Pancreas (tissue), 10 donors: Measurements from ENCODE around the gene TGFA. TPM values are rescaled to one million over a fixed set of nuclear protein-coding genes. Genes with fewer than 3 reads are reported as not detected.

Experiments
- ATAC-seq, 4 donors: fragments of 200-7000 bp; cut with Tn5 transposase; one replicate each; pipeline versions ENCODE4 v1.8.0 to v1.9.1; 2020; ENCODE audit warnings: mild to moderate bottlenecking in 4 of 4, moderate library complexity in 4 of 4
- DNase-seq, 6 donors: peaks; one replicate each; pipeline ENCODE4 v3.0.0-alpha.2; 2020
- FAIRE-seq: peaks from 2 replicates; lab custom pipeline; 2012; peaks lifted over from hg19 to GRCh38; lab: Jason Lieb, UNC
- H3K27ac ChIP-seq, 4 donors: fragments of 200-600 bp; sonication (generic); 1 replicate in 3 of 4; 2 replicates in 1 of 4; pipeline versions ENCODE4 v1.5.0 to v1.8.0; 2020
- H3K27me3 ChIP-seq, 4 donors: fragments of 200-600 bp; one replicate each; pipeline ENCODE4 v1.8.0; 2021
- H3K36me3 ChIP-seq, 3 donors: fragments of 200-600 bp; sonication (generic) in 1 of 3; one replicate each; pipeline versions ENCODE4 v1.5.0 to v1.8.0; 2020 to 2021
- H3K4me1 ChIP-seq, 3 donors: fragments of 200-600 bp; one replicate each; pipeline ENCODE4 v1.8.0; 2021
- H3K4me3 ChIP-seq, 4 donors: fragments of 200-600 bp; sonication (generic) in 2 of 4; one replicate each; pipeline versions ENCODE4 v1.5.0 to v1.8.0; 2020 to 2021
- H3K9me3 ChIP-seq, 4 donors: fragments of 200-600 bp; one replicate each; pipeline ENCODE4 v1.8.0; 2021
- WGBS, 2 donors: extraction: QIAGEN DNeasy Blood & Tissue Kit; methylation state at CpG; one replicate each; pipeline ENCODE4 v1.1.7; 2013; 5-methylcytosine and 5-hydroxymethylcytosine counted together
- intact Hi-C, 3 donors: fragments of 100-400 bp; cut with DNase I; formaldehyde crosslinking; loops; one replicate each; pipeline versions ENCODE4 v1.11.1 to v1.14.2; 2022
- polyA plus RNA-seq, 2 donors: library from polyadenylated mRNA; stranded (reverse); fragments of 200-250 nt; gene quantifications; one replicate each; pipeline ENCODE4 v1.2.3, GENCODE V29; 2013
- total RNA-seq, 6 donors: library from RNA; stranded (reverse); fragmentation: NEBNext Ultra II Directional in 4 of 6; extraction: Animal tissue kit (Norgen Biotek cat#: 25700) in 4 of 6; gene quantifications; one replicate each; pipeline versions ENCODE4 v1.2.1 to v1.2.4, GENCODE V29; 2021 to 2023
- TF ChIP-seq, protein P1 (sequence below), 4 donors: fragments of 200-600 bp; sonication (generic) in 3 of 4; IDR thresholded peaks; one replicate each; pipeline versions ENCODE4 v1.5.0 to v1.8.0; 2021; ENCODE audit warnings: antibody characterized with exemption in 4 of 4
- donor health status: healthy with polysubstance abuse.
- donor health status: DM: no; HTN: no; CAD: no; lungs with moderate emphysema.
- donor health status: DM: no; HTN: no; CAD: no.
- donor health status: control.
- donor health status: control.
- donor health status: Bipolar disorder and iron deficiency.
- donor health status: DM: yes; HTN: yes; CAD: no.
- donor health status: DM: no; HTN: no; CAD: no.
- donor health status: DM: no; HTN: no; CAD: no.
- donor health status: DM: yes; HTN: yes; CAD: no.

The TGFA gene
- total and polyA plus RNA-seq, 8 donors: 3.8 to 13.2 (median 7.4) TPM

DNA sequence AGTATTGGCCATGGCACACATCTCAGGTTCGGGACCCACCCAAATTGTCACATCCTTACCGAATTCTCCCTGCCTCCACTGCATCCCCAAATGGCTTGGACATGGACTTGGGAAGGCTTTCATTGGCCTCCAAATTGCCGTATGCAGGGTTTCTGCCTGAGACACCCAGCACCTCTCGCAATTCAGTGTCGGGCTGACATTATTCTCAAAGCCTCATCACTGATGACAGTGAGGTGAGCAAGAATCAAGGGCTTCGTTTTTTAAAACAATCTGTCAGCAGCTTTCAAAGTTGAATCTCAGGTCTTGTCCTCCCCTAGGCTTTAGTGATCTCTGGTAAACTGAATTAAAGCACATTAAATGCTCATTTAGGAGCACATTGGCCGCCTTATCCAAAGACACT lies 29.5 kb upstream of the TGFA start:
- TF ChIP-seq, protein P1, sequence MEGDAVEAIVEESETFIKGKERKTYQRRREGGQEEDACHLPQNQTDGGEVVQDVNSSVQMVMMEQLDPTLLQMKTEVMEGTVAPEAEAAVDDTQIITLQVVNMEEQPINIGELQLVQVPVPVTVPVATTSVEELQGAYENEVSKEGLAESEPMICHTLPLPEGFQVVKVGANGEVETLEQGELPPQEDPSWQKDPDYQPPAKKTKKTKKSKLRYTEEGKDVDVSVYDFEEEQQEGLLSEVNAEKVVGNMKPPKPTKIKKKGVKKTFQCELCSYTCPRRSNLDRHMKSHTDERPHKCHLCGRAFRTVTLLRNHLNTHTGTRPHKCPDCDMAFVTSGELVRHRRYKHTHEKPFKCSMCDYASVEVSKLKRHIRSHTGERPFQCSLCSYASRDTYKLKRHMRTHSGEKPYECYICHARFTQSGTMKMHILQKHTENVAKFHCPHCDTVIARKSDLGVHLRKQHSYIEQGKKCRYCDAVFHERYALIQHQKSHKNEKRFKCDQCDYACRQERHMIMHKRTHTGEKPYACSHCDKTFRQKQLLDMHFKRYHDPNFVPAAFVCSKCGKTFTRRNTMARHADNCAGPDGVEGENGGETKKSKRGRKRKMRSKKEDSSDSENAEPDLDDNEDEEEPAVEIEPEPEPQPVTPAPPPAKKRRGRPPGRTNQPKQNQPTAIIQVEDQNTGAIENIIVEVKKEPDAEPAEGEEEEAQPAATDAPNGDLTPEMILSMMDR (IDR thresholded peaks at IDR 0.05): no peak
- no peak for DNase-seq
- Histone ChIP-seq H3K4me3 (no peak overlapping the region), H3K27ac (no peak overlapping the region), H3K9me3 (no peaks in the 10 kb centered on the region), H3K36me3 (no peaks in the 10 kb centered on the region), H3K27me3 (no peaks in the 10 kb centered on the region), H3K4me1 (no peaks in the 10 kb centered on the region)
- ATAC-seq: no peak
- intact Hi-C loops: no loop called here
- WGBS, 2 donors: 82 to 84% methylated on average over 7 of the region's 7 CpGs
- FAIRE-seq: no peak

DNA sequence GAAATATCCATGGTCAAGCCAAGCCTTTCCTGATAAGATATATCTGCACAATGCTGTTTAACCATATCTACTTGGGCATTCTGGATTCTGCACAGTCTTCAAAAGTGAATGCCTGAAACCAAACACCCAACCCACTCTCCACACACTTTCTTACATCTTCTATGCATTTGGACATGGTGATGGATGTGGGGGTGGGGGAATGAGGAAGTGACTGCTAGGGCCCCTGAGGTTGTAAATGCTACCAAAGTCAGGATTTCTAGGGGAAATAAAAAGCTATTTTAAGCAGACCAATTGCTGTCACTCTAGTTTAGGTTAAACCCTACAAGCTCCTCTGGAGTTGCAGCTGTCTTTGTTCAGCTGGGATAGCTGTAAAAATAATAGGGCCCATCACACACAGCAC lies 26.7 kb upstream of the TGFA start:
- DNase-seq: no peak
- Histone ChIP-seq H3K9me3 (no peaks in the 10 kb centered on the region), H3K36me3 (no peaks in the 10 kb centered on the region), H3K4me3 (no peak overlapping the region), H3K27me3 (no peaks in the 10 kb centered on the region), H3K4me1 (no peaks in the 10 kb centered on the region), H3K27ac (no peak overlapping the region)
- intact Hi-C loops: no loop called here
- FAIRE-seq: no peak
- TF ChIP-seq, protein P1 (IDR thresholded peaks at IDR 0.05): no peak
- ATAC-seq: no peak

DNA sequence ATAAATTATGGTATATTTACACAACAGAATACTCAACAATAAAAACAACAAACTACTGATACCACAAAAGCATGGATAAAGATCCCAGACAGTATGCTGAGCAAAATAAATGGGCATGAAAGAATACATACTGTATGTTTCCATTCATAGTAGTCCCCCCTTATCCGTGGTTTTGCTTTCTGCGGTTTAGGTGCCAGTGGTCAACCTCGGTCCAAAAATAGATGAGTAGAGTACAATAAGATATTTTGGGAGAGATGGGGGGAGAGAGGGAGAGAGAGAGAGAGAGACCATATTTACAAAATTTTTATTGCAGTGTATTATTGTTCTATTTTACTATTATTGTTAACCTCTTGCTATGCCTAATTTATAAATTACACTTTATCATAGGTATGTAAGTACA lies 21.0 kb upstream of the TGFA start:
- Histone ChIP-seq H3K36me3 (no peaks in the 10 kb centered on the region), H3K27ac (no peak overlapping the region), H3K27me3 (peaks cover 0 to 3% (median 0%) of the 10 kb centered on the region in 4 donors), H3K9me3 (no peaks in the 10 kb centered on the region), H3K4me1 (no peaks in the 10 kb centered on the region), H3K4me3 (no peak overlapping the region)
- no peak for DNase-seq
- no peak for ATAC-seq
- 77 to 86% methylated on average over 3 of the region's 3 CpGs for WGBS, 2 donors
- intact Hi-C loops: no loop called here
- FAIRE-seq: no peak
- TF ChIP-seq, protein P1 (IDR thresholded peaks at IDR 0.05): no peak

DNA sequence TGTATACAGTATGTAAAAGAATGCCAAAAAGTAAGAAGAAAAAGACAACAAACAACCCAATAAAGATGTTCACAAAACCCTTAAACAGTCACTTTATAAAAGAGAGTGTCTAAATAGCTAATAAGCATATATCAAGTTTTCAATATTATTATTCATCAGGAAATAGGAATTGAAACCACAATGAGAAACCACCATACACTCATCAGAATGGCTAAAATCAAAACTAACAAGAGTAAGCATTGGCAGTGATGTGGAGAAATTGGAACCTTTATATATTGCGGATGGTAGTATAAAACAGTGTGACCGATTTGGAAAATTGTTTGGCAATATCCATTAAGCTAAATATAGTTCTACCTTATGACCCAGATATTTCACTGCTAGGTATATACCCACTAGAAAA lies 20.5 kb upstream of the TGFA start:
- Histone ChIP-seq H3K4me3 (no peak overlapping the region), H3K9me3 (no peaks in the 10 kb centered on the region), H3K4me1 (no peaks in the 10 kb centered on the region), H3K36me3 (no peaks in the 10 kb centered on the region), H3K27ac (no peak overlapping the region), H3K27me3 (peaks cover 0 to 3% (median 0%) of the 10 kb centered on the region in 4 donors)
- WGBS, 2 donors: 74 to 89% methylated on average over 2 of the region's 2 CpGs
- DNase-seq (no peak), FAIRE-seq (no peak), ATAC-seq (no peak)
- intact Hi-C loops: no loop called here
- TF ChIP-seq, protein P1 (IDR thresholded peaks at IDR 0.05): no peak

DNA sequence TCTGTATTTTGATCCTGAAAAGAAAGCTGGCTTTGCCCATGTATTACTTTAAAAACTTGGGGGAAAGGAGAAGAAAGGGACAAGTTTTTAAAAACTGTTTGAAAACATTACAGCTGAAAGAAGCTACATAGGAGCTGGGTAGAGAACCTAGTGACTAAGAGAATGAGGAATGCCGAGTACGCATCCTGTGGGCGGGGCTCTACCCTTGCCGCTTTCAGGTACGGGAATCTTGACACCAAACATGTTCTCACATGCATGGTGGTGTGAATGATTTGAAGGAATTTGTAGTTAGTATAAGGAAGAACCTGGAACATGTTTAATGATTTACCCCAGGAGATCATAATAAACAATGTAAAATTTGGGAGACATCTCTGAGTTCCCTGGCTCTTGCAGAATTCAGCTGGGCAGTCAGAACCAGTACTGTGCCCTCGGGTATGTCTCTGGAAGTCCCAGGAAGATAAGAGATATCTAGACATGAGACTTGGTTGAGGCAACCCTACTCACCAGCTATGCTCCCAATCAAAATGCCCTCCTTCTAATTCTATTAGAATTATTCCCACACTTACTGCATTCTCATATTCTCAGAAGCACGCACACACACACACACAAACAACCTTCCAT lies 16.5 kb upstream of the TGFA start:
- Histone ChIP-seq H3K4me1 (no peaks in the 10 kb centered on the region), H3K9me3 (no peaks in the 10 kb centered on the region), H3K36me3 (no peaks in the 10 kb centered on the region), H3K27me3 (peaks cover 0 to 3% (median 0%) of the 10 kb centered on the region in 4 donors), H3K27ac (no peak overlapping the region), H3K4me3 (no peak overlapping the region)
- TF ChIP-seq, protein P1 (IDR thresholded peaks at IDR 0.05): no peak
- no peak for FAIRE-seq
- no peak for DNase-seq
- 54 to 56% methylated on average over 7 of the region's 7 CpGs for WGBS, 2 donors
- ATAC-seq: peak in 3 of 4 donors; percentile 35 to 67 (median 49)
- intact Hi-C loops: no loop called here
